ENCODE data around the gene NRARP.

GRCh38 chr9:137320555-137321384 is 18.7 kb upstream of the NRARP start:
- TF ChIP-seq SP1 (IDR thresholded peaks at IDR 0.05; ENCODE audit: low read depth) (no peak), POLR2A (IDR thresholded peaks at IDR 0.05; ENCODE audit: borderline replicate concordance, extremely low read depth, insufficient read depth, insufficient read length) (no peak)
- TF ChIP-seq, protein P1, sequence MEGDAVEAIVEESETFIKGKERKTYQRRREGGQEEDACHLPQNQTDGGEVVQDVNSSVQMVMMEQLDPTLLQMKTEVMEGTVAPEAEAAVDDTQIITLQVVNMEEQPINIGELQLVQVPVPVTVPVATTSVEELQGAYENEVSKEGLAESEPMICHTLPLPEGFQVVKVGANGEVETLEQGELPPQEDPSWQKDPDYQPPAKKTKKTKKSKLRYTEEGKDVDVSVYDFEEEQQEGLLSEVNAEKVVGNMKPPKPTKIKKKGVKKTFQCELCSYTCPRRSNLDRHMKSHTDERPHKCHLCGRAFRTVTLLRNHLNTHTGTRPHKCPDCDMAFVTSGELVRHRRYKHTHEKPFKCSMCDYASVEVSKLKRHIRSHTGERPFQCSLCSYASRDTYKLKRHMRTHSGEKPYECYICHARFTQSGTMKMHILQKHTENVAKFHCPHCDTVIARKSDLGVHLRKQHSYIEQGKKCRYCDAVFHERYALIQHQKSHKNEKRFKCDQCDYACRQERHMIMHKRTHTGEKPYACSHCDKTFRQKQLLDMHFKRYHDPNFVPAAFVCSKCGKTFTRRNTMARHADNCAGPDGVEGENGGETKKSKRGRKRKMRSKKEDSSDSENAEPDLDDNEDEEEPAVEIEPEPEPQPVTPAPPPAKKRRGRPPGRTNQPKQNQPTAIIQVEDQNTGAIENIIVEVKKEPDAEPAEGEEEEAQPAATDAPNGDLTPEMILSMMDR (IDR thresholded peaks at IDR 0.05 in 2 of 3, conservative IDR thresholded peaks at IDR 0.05 in 1 of 3; ENCODE audit: borderline replicate concordance in 1 of 3, insufficient read depth in 1 of 3, low read depth in 2 of 3, low read length in 2 of 3), result no peak
